Camera-type eye (tissue), 1 donor: Measurements from ENCODE around the gene BTBD6. TPM values are rescaled to one million over a fixed set of nuclear protein-coding genes. Genes with fewer than 3 reads are reported as not detected.

Source experiments
- total RNA-seq: library from RNA; depleted of rRNA; stranded (reverse); fragments of >200 nt; gene quantifications from one replicate; pipeline ENCODE4 v1.2.3, GENCODE V29; 2014

Gene BTBD6
- total RNA-seq = 48.7 TPM

GRCh38 chr14:105248368-105249181 lies at the start of gene BTBD6:
Gene BTBD6 (plus strand): TSS chr14:105248533. CDS start chr14:105248712, 179 bp downstream.

Other genes starting within 250 kb of the BTBD6 start
- gene CDCA4, start 227.4 kb upstream of the BTBD6 start, total RNA-seq = 22.8 TPM
- 0.66 TPM for gene GPR132, start 183.1 kb upstream of the BTBD6 start, total RNA-seq
- gene JAG2, start 79.8 kb upstream of the BTBD6 start, total RNA-seq = 22.8 TPM
- 26.2 TPM for gene NUDT14, start 67.2 kb upstream of the BTBD6 start, total RNA-seq
- gene BRF1, start 52.5 kb downstream of the BTBD6 start, total RNA-seq = 77.4 TPM
- gene PACS2, start 66.2 kb downstream of the BTBD6 start, total RNA-seq = 90.1 TPM
- gene TEX22, start 150.0 kb downstream of the BTBD6 start, total RNA-seq = 1.6 TPM
- 79.2 TPM for gene MTA1, start 171.3 kb downstream of the BTBD6 start, total RNA-seq
- gene CRIP2, start 226.3 kb downstream of the BTBD6 start, total RNA-seq = 71.6 TPM
- 18.5 TPM for gene CRIP1, start 238.4 kb downstream of the BTBD6 start, total RNA-seq
- gene TEDC1, start 242.7 kb downstream of the BTBD6 start, total RNA-seq = 9.5 TPM